Neural cell (in vitro differentiated cells): Measurements from ENCODE around the gene PRR15L.

Experiments used
- CTCF ChIP-seq: fragments of 450-650 bp; IDR thresholded peaks from 2 replicates; pipeline ENCODE4 v1.5.1; 2014; ENCODE audit warnings: antibody characterized with exemption, mild to moderate bottlenecking, moderate library complexity; ENCODE audit not compliant: poor library complexity, severe bottlenecking
- EP300 ChIP-seq: fragments of 450-650 bp; conservative IDR thresholded peaks from 2 replicates; pipeline ENCODE4 v1.6.1; 2014; ENCODE audit warnings: antibody characterized with exemption, mild to moderate bottlenecking, moderate library complexity; ENCODE audit not compliant: poor library complexity, severe bottlenecking
- EZH2 ChIP-seq: fragments of 200-600, 300-800 bp; shearing (Covaris generic), sonication (generic); IDR thresholded peaks from 2 replicates; pipeline ENCODE4 v1.6.1; 2014; ENCODE audit warnings: antibody characterized with exemption, low read length, borderline replicate concordance, mild to moderate bottlenecking; ENCODE audit not compliant: insufficient read depth, poor library complexity, severe bottlenecking
- RAD21 ChIP-seq: fragments of 450-650 bp; conservative IDR thresholded peaks from 2 replicates; pipeline ENCODE4 v1.6.1; 2014; ENCODE audit warnings: antibody characterized with exemption, mild to moderate bottlenecking, moderate library complexity
- REST ChIP-seq: IDR thresholded peaks from 2 replicates; pipeline ENCODE4 v1.6.1; 2012; ENCODE audit warnings: borderline replicate concordance

- no peak for TF ChIP-seq CTCF
- TF ChIP-seq REST: no peak
- no peak for TF ChIP-seq RAD21
- no peak for TF ChIP-seq EP300
- no peak for TF ChIP-seq EZH2
Measured at GRCh38 chr17:47980541-47980940, 22.9 kb upstream of the PRR15L start.
